G401 (cell line): ENCODE data around the gene EPGN. TPM values are rescaled to one million over a fixed set of nuclear protein-coding genes. Genes with fewer than 3 reads are reported as not detected.

Experiments used
- DNase-seq: peaks from one replicate; pipeline ENCODE4 v3.0.0-alpha.2; 2015; ENCODE audit warnings: low spot score
- in situ Hi-C: cut with HindIII; loops from 2 replicates; pipeline ENCODE4 v1.10.0; 2016; ENCODE audit warnings: low sequenced_read_pairs, mixed read lengths
- total RNA-seq: library from RNA; depleted of rRNA; stranded (reverse); fragments of >200 nt; shearing (Covaris generic); gene quantifications from 2 replicates; pipeline ENCODE4 v1.2.3, GENCODE V29; 2014

The EPGN gene
- total RNA-seq, 1 experiment from 2014 or later, result not detected

DNA sequence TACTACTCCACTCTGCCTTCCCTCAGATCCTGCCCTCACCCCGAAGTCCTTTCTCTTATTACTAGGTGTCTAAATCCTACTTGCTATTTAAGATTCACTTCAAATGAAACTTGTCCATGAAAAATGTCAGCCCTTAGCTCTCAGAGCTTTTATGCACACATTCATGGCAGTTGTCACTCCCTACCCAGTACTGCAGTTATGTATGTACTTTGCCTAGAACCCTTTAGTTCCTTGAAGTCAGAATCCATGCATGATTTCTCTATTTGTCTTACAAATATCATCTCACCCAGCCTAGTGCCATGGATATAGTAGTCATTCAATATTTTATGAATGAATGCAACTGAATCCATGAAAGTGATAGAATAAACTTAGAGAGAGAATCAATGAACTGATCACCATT is 3.3 kb upstream of the EPGN start:
- in situ Hi-C loops, result no loop called here
- DNase-seq, result no peak

DNA sequence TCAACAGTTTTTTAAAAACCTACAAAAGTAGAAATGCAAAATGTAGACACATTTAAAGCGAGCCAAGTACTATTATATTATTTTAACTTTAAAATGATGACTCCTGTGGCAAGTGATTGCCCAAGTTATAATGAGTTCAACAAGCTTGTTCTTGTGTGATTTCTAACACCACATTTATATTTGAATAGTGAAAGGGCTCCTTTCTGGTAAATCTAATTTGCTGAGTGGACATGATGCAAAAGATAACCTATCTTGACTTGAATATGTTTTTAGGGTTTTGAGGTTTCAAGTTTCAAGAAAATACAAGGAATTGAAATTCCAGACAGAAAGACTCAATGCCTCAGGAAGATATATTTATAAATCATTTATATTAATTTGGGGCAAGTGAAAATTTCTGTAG is 1.1 kb upstream of the EPGN start:
- no peak for DNase-seq
- in situ Hi-C loops, result no loop called here

DNA sequence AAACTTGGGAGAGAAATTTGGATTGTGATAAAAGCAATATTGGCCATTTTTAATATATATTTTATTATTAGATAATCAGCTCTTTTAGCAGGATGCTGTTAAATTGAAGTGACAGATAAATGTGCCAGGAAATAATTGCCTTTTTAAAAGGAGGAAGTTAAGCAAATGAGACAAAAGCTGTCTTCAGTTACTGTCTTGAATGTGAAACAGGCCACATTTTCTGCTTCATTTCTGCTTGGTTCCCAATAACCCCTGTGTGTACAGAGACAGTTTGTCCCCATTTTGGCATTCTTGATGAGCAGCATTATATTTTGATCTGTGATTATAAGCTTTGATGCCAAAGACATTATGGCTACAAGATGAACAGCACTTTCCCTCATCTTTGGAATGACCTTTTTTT is 953 bp downstream of the EPGN start:
- in situ Hi-C loops, result no loop called here
- DNase-seq, result no peak

DNA sequence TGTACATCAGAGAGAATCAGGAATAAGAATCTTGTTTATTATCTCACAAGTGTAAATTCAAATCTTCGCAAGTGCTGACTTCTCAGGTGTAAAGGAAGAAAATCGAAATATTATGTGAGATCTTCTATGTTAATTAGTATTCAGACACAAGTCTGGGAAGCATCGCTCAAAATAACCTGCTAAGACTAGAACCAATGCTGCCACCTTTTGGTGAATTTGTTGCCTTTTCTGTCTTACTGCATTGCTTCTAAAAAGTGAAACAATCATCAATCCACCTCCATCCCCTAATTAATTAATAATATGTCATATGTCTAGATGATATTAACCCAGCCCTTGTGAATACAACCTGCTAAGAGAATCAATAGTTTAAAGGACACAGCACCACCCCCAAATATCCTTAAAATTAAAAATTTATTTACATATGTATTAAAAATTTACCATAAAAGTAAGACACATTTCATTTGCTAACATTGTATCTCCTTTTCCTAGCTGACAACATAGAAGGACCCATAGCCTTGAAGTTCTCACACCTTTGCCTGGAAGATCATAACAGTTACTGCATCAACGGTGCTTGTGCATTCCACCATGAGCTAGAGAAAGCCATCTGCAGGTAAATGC is 3.5 kb downstream of the EPGN start:
- DNase-seq, result peak; percentile 55
- in situ Hi-C loops, result no loop called here

DNA sequence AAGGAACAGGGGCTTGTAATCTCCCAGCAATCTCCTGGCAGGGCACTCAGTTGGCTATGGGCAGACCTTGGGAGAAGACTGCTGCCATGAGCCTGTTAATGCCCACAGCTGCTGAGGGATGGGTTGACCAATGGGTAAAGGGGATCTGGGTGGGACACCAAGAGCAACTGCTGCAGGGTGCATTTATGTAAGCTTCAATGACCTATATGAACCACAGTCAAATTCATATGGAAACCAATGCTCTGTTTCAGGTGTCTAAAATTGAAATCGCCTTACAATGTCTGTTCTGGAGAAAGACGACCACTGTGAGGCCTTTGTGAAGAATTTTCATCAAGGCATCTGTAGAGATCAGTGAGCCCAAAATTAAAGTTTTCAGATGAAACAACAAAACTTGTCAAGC is 6.1 kb downstream of the EPGN start:
- in situ Hi-C loops, result no loop called here
- no peak for DNase-seq

DNA sequence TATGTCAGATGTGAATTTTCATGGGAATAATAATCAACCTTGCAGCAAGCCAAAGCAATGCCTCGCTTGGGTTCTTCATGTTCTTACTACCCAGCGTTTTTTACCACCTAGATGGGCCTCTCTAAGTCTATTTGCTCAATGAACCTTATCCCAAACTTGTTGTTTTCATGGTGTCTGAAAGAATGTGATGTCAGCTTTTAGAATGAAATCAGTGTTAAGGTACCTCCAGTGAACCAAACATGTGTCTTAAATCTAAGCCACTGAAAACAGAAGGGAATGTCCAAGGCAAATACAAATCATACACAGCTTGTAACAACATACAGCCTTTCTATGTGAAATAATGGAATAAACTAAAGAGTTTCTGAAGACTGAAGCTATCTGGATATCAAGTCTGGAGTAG is 6.7 kb downstream of the EPGN start:
- no peak for DNase-seq
- in situ Hi-C loops, result no loop called here

DNA sequence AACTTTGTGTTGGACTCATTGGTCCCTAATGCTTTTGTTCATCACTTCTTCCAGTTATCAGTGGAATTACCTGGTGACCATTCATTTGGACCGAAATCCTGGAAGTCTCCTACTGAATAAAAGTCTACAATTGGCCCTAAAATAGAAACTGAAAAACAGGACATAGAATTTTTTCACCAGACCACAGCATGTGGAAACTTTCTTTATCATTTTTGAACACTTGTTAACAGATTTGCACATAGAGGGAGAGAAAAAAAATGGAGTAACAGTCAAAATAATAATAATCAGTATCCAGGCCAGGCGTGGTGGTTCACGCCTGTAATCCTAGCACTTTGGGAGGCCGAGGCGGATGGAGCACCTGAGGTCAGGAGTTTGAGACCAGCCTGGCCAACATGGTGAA is 7.1 kb downstream of the EPGN start:
- DNase-seq, result no peak
- in situ Hi-C loops, result no loop called here

DNA sequence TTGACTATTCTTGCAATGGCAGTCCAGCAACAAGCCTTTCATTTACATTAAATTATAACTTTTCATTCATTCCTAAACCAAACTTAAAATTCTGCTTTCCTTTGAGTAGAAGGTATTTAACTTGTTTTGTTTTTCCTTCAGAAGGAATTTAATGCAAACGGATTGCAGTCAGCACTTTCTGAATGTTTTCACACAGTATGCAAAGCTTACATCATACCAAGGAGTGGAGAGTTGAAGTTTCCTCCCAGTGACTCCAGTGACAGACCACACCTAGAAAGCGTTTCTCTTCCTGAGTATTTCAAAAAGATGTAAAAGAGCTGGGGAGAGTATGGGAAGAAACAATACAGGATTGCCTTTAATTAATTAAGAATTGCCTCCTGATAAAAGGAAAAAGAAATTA is 8.1 kb downstream of the EPGN start:
- in situ Hi-C loops, result no loop called here
- no peak for DNase-seq

DNA sequence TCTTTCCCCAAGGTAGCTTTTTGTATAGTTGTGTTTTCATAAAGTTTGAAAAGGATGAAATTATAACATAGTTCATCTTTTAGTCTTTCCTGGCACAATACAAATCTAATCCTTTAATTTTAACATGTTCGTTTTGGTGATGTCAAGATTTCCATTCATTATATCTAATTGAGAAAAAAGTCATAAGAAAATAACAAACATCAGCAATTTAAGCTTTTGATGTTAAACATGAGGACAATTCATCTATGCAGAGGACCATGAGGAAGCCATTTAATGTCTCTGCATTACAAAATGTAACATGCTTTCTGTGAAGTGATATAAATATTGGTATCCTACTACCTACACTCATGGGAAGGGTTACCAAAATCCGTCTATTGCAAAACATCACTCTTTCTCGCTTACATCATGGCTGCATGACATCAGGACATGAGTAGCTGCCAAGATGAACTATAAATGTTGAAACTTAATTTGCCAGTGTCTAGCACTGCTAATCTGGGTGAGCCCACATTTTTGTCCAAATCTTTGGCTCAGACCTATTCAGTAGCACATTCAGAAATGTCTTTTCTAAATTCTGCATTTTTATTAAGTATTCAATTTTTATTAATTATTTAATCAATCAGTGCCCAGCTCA is 9.5 kb downstream of the EPGN start:
- DNase-seq, result no peak
- in situ Hi-C loops, result no loop called here

DNA sequence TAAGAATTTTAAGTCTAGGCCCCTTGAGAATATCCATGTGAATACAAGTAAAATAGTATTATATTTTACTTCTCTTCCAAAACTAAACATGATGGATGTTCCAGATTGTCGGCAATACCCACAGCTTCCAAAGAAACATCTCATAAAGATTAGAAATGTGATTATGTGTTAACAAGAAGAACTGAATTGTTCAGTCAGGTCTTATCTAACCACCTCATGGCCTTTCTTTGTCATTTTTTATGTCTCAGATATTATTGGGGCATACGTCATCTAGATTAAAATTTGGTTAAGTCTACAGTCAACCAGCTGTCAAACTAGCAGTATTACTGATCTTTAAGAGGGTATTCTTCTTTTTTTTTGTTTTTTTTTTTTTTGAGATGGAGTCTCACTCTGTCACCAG is 10.0 kb downstream of the EPGN start:
- in situ Hi-C loops, result no loop called here
- DNase-seq, result no peak

DNA sequence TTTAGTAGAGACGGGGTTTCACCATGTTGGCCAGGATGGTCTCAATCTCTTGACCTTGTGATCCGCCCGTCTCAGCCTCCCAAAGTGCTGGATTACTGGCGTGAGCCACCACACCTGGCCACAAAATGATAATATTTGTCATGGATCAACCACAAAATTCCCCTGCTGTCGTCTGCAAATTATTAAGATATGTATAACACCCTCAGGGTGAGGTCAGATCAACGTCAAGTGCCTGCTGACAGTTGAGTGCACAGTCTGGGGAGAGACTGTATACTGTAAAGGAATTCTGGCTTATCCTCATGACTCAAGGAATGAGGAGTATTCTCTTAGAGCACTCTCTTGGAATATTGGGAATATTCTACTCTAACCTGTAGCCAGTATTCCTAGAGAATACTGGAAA is 11.2 kb downstream of the EPGN start:
- in situ Hi-C loops, result no loop called here
- DNase-seq, result no peak

DNA sequence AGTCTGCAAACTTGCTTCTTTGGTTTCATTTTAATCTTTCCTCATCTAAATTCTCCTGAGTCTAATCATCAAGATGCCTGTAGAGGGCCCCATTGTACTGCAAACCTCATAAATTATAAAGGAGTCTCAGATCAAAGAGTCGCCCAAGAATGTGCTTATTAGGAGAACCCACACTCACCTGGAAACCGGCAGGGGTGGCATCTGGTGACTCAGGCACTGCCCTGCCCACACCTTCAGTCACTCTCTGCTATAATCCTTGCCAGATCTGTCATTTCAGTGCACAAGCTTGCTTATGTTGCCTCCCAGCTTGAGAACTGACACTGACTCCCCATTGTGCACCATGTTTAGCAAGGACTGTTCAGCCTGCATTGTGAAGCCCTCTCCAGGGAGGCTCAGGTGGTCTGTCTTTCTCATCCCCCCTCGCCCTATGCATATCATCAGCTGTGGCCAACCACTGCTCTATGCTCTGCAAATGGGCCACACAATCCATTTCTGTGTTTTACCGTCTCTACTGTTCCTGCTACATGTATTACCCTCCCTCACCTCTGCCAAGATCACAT is 12.4 kb downstream of the EPGN start:
- peak; percentile 4 for DNase-seq
- in situ Hi-C loops, result no loop called here

DNA sequence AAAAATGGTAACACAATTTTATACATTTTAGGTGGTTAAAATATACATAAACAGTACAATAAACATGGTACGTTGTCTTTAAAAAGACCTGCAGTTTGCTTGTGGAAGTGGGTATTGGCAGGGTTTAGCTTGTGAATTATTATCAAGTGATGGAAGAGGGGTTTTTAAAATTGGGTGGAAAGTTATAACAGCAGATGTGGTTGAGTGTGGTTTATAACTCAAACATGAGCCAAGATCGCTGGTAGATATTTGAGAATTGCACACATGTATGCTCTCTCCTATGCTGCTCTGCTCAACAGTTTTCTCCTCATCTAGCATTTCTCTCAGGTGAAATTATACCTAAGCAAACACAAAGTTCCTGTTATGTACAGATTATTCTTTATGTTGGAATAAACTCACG is 14.0 kb downstream of the EPGN start:
- in situ Hi-C loops, result no loop called here
- DNase-seq, result no peak

DNA sequence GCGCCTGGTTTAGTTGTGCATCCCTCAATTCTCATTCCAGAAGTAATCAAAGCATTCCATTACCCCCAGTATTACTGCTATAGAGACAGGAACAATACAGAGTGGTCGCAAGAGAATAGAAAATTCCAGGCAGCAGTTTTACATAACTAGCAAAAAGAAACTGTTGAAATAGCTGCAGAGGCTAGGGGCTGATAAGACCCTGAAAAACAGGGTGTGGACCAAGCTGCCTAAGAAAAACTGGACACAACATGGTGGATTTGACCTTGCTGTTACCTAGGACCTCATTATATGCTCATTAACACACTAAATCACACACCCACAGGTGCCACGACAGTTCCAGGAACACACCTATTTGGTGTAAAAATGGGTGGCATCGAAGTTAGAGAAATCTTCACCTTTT is 15.4 kb downstream of the EPGN start:
- DNase-seq, result no peak
- in situ Hi-C loops, result no loop called here

DNA sequence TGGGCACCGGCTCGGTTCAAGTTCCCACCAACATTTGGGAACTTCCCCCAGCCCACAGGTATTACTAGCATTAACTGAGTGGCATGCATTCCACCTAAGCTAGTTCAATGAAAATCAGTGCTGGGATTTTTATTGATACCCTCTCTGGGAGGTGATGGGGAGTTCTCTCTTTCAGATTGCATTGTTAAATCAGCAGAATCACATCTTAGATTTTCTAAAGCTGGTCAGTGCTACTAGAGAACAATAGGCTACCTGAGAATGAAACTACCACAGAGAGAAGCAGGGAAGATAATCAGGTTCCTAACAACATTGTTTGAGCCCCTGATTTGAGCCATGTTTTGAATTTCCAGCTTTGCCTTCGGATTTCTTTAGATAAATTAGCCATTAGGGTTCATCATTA is 16.0 kb downstream of the EPGN start:
- DNase-seq, result no peak
- in situ Hi-C loops, result no loop called here

DNA sequence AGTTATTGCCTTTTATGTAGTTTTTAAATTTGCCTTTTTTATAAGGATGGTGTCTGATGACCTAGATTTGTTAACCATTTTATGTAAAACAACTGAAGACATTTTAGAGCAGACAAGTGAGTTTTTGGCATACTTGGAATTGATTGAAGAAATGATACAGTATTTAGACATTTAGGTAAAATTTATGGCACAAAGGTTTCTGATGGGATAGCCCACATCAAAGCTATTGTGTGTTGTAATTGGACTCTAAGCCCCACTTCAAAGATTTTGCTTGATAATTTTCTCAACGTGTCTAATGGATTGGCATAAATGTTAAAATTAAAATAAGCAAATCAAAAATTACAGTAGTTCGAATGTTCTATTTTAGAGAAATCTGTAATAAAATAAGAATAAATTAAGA is 17.6 kb downstream of the EPGN start:
- in situ Hi-C loops, result no loop called here

DNA sequence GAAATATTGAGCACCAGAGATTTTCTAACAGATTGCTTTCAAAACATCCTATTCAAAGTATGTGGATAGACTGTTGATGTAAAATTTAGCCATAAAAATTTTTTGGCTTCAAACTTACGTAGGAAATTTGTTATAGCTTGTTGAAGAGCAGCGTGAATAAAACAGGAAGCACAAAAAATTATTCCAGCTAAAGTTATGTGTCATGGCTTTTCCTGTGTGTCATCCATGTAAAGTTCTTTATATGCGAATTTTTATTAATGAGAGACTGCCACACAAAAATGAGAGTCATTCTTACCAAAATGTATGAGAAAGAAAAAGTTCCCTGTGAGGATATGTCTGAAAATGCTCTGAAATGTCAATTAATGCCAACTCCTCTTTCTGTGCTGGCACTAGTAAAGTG is 19.5 kb downstream of the EPGN start:
- in situ Hi-C loops, result no loop called here
- DNase-seq, result no peak

More for the DNA sequence above, 17.6 kb downstream of the EPGN start:
- DNase-seq, result no peak

DNA sequence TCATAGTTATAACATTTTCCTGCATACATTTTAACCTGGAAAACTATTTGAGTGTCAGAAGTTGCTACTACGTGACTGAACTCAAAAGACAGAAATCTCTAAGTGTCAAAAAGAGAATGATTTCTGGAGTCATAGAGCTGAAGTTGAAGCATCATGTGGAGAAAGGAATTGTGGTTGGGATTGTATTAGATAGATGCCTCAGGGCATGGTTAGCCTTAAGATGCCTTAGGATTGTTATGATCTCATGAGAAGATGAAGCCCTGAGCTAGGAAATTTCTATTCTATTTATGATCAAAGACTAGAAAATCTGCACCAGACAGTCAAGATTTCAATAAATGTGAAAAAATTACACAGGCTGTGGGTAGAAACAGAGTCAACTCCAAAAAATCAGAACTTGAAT is 20.2 kb downstream of the EPGN start:
- no peak for DNase-seq
- in situ Hi-C loops, result no loop called here

DNA sequence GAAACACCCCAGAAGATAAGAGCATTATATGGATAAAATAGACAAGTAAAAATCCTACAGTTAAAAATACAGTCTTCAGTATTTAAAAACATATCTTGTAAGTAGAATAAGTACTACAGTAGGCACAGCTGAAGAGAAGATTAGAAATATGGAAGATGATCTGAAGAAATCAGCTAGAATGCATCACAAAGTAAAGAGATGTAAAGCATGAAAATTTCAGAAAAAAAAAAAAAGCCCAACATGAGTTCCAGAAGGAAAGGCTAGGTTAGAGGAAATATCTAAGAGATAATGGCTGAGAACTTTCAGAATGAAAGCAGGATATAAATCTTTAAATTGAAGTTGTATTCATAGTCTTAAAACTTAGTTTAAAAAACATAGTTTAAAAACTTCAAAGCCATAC is 21.0 kb downstream of the EPGN start:
- DNase-seq, result no peak
- in situ Hi-C loops, result no loop called here

DNA sequence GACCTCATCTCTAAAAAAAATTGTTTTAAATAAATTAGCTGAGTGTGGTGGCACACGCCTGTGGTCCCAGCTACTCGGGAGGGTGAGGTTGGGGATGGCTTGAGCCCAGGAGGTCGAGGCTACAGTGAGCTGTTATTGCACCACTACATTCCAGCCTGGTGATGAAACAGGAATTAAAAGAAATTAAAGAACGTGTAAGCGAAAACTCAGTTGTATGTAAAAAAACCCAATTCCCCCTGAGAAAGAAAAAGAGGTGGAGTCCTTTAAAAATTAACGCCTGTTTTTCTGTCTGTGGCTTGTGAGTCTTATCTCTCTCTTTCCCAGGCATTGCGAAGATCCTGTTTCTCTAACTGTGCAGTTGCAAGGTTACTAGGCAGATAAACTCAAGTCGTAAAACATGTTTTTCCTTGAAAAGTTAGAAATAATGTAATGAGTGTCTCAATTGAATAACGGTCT is 22.1 kb downstream of the EPGN start:
- DNase-seq, result no peak
- in situ Hi-C loops, result no loop called here

DNA sequence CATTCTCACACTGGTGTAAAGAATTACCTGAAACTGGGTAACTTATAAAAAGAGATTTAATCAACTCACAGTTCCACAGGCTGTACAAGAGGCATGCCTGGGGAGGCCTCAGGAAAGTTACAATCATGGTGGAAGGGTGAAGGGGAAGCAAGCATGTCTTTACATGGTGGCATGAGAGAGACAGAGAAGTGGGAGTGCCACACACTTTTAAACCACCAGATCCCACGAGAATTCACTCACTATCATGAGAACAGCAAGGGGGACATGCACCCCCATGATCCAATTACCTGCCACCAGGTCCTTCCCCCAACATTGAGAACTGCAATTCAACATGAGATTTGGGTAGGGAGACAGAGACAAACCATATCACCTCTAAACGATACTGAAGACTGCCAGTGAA is 23.0 kb downstream of the EPGN start:
- no peak for DNase-seq
- in situ Hi-C loops, result no loop called here
